Nephron progenitor cell (in vitro differentiated cells): ENCODE results near the gene AP5S1.

ENCODE experiments used
- DNase-seq: peaks from one replicate; pipeline ENCODE4 v3.0.0; 2021
- H3K27ac Mint-ChIP-seq: 2 replicates; pipeline ENCODE4 v1.8.0; 2021; ENCODE audit warnings: mild to moderate bottlenecking, moderate library complexity, mixed read lengths
- H3K27me3 Mint-ChIP-seq: 2 replicates; pipeline ENCODE4 v1.8.0; 2021; ENCODE audit warnings: mild to moderate bottlenecking, low read depth, mixed read lengths; ENCODE audit not compliant: poor library complexity
- H3K36me3 Mint-ChIP-seq: 2 replicates; pipeline ENCODE4 v1.8.0; 2021; ENCODE audit warnings: low read depth, mixed read lengths
- H3K4me1 Mint-ChIP-seq: 2 replicates; pipeline ENCODE4 v1.8.0; 2021; ENCODE audit warnings: mixed read lengths
- H3K4me3 Mint-ChIP-seq: 2 replicates; pipeline ENCODE4 v1.8.0; 2021; ENCODE audit warnings: mild to moderate bottlenecking, moderate library complexity, mixed read lengths
- H3K9me3 Mint-ChIP-seq: 2 replicates; pipeline ENCODE4 v1.8.0; 2021; ENCODE audit warnings: mild to moderate bottlenecking, moderate library complexity, mixed read lengths
- CTCF ChIP-seq: fragments of 200-600 bp; sonication (generic); IDR thresholded peaks from 2 replicates; pipeline ENCODE4 v1.5.0; 2021; ENCODE audit warnings: antibody characterized with exemption

The AP5S1 gene

GRCh38 chr20:3800256-3800877 is 20.0 kb upstream of the AP5S1 start:
- no peaks in the 10 kb centered on the region for H3K9me3 Mint-ChIP-seq
- H3K4me3 Mint-ChIP-seq = peak overlapping the region; percentile 12
- H3K27me3 Mint-ChIP-seq = peaks cover 7% of the 10 kb centered on the region
- peak overlapping the region; percentile 69 for H3K27ac Mint-ChIP-seq
- peaks cover 25% of the 10 kb centered on the region for H3K36me3 Mint-ChIP-seq
- TF ChIP-seq CTCF = no peak
- DNase-seq = no peak
- peaks cover 53% of the 10 kb centered on the region for H3K4me1 Mint-ChIP-seq

DNA sequence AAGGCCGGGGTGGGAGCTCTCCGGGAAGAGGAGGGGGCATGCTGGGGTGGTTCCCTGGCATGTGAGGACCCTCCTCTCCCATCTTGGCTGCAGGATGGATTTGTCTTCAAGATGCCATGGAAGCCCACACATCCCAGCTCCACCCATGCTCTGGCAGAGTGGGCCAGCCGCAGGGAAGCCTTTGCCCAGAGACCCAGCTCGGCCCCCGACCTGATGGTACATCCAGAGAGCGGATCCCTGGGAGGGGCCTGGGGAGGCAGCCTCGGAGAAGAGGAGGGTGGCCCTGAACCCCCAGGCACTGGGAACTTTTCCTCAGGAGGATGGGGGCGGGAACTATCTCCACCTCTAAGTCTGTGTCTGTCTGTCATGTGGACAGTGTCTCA is 19.5 kb upstream of the AP5S1 start:
- Mint-ChIP-seq H3K9me3 (no peaks in the 10 kb centered on the region), H3K4me1 (peaks cover 54% of the 10 kb centered on the region), H3K27me3 (peaks cover 7% of the 10 kb centered on the region), H3K27ac (no peak overlapping the region), H3K36me3 (peaks cover 27% of the 10 kb centered on the region), H3K4me3 (no peak overlapping the region)
- TF ChIP-seq CTCF = no peak
- no peak for DNase-seq

DNA sequence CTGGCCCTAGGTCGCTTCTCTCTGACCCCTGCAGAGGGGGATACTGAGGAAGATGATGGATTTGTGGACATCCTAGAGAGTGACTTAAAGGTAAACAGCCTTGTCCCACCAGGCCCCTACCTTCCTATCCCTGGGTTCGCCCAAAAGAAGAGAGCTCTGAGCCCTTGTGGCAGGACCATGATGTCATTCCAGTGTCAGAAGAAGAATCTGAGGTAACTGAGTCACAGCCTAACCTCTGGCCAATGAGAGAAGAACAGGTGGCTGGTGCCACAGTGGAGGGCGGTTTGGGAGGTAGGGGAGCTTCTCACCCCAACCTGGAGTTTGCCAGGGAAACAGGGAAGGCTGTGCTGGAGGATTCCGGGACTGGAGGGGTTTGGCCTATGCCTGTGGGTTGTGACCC is 19.0 kb upstream of the AP5S1 start:
- DNase-seq = no peak
- no peaks in the 10 kb centered on the region for H3K9me3 Mint-ChIP-seq
- peaks cover 54% of the 10 kb centered on the region for H3K4me1 Mint-ChIP-seq
- TF ChIP-seq CTCF = no peak
- H3K27me3 Mint-ChIP-seq = peaks cover 7% of the 10 kb centered on the region
- peaks cover 27% of the 10 kb centered on the region for H3K36me3 Mint-ChIP-seq
- H3K4me3 Mint-ChIP-seq = no peak overlapping the region
- no peak overlapping the region for H3K27ac Mint-ChIP-seq

DNA sequence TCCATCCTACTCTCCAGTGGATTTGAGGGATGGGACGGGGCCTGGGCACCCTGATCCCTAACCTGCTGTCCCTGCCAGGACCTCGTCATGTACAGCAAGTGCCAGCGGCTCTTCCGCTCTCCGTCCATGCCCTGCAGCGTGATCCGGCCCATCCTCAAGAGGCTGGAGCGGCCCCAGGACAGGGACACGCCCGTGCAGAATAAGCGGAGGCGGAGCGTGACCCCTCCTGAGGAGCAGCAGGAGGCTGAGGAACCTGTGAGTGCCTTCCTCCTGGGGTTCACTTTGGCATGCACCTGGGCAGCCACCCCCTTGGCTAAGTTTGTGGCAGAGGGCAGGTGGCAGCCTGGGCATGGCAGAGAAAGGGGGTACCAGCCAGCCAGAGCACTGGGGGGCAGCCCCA is 18.5 kb upstream of the AP5S1 start:
- H3K27ac Mint-ChIP-seq = no peak overlapping the region
- H3K4me1 Mint-ChIP-seq = peaks cover 53% of the 10 kb centered on the region
- TF ChIP-seq CTCF = no peak
- peaks cover 27% of the 10 kb centered on the region for H3K36me3 Mint-ChIP-seq
- H3K9me3 Mint-ChIP-seq = no peaks in the 10 kb centered on the region
- no peak overlapping the region for H3K4me3 Mint-ChIP-seq
- no peak for DNase-seq
- peaks cover 7% of the 10 kb centered on the region for H3K27me3 Mint-ChIP-seq

DNA sequence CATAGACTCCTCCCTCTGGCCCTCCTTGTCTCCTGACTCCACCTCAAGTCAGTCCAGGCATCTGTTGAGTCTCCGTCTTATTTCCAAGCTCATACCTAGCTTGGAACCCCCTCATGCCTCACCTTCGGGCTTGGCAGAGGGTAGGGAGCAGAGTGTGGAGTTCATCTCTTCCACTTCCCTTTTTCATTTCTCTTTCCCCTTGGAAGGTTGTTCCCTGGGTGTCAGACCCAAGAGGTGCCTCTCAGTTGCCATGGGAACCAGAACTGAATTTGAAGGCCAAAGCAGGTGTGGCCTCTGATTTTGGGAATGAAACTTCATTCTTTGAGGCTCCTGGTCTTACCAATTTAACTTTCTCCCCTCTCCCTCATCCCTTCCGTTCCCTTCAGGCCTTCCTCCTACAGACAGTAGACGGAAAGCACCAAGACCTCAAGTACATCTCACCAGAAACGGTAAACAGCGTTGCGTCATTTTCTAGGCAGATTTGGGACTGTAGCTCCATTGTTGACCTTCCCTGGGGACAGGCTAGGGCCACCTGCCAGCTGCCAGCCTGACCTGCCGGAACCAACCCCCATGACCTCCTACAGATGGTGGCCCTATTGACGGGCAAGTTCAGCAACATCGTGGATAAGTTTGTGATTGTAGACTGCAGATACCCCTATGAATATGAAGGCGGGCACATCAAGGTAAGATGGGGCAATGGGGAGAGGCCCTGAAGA is 17.7 kb upstream of the AP5S1 start:
- no peak for TF ChIP-seq CTCF
- peaks cover 5% of the 10 kb centered on the region for H3K27me3 Mint-ChIP-seq
- peaks cover 27% of the 10 kb centered on the region for H3K36me3 Mint-ChIP-seq
- no peak overlapping the region for H3K4me3 Mint-ChIP-seq
- H3K4me1 Mint-ChIP-seq = peaks cover 53% of the 10 kb centered on the region
- H3K9me3 Mint-ChIP-seq = no peaks in the 10 kb centered on the region
- peak overlapping the region; percentile 32 for H3K27ac Mint-ChIP-seq
- no peak for DNase-seq

GRCh38 chr20:3803289-3803688 is 17.1 kb upstream of the AP5S1 start:
- Mint-ChIP-seq H3K36me3 (peaks cover 27% of the 10 kb centered on the region), H3K9me3 (no peaks in the 10 kb centered on the region), H3K4me1 (peaks cover 53% of the 10 kb centered on the region), H3K4me3 (no peak overlapping the region), H3K27ac (peak overlapping the region; percentile 32), H3K27me3 (peaks cover 3% of the 10 kb centered on the region)
- no peak for DNase-seq
- TF ChIP-seq CTCF = no peak
